Right renal cortex interstitium (tissue), 3 donors: ENCODE measurements around the gene THEM5. TPM values are rescaled to one million over a fixed set of nuclear protein-coding genes. Genes with fewer than 3 reads are reported as not detected.

Source experiments
- DNase-seq, 3 donors: peaks; one replicate each; pipeline ENCODE4 v3.0.0-alpha.2; 2013; ENCODE audit warnings: low read depth in 3 of 3, low spot score in 2 of 3
- polyA plus RNA-seq, 3 donors: library from polyadenylated mRNA; unstranded; fragments of 120-200 nt; gene quantifications; one replicate each; pipeline ENCODE4 v1.2.1, GENCODE V29; 2013; ENCODE audit not compliant: insufficient read length in 3 of 3

The THEM5 gene
- polyA plus RNA-seq, 3 donors: 0.29 to 0.49 (median 0.44) TPM

- DNase-seq: no peak
Observed at GRCh38 chr1:151803164-151803563, 50.3 kb downstream of the THEM5 start.

- DNase-seq: no peak
Observed at GRCh38 chr1:151802372-151802771, 51.1 kb downstream of the THEM5 start.

GRCh38 chr1:151801846-151802245 is 51.7 kb downstream of the THEM5 start:
- DNase-seq: no peak

GRCh38 chr1:151801310-151801820 is 52.1 kb downstream of the THEM5 start:
- no peak for DNase-seq

- DNase-seq: no peak
Observed at GRCh38 chr1:151800830-151801229, 52.7 kb downstream of the THEM5 start.

- no peak for DNase-seq
Observed at GRCh38 chr1:151799179-151800022, 54.1 kb downstream of the THEM5 start.

- no peak for DNase-seq
Observed at GRCh38 chr1:151798571-151798970, 54.9 kb downstream of the THEM5 start.

Other genes with a start within 250 kb of the THEM5 start
- 10 to 100 TPM; 20.5 to 22.5 (median 21.8) TPM for gene SNX27, start 241.7 kb downstream of the THEM5 start, polyA plus RNA-seq
- gene CELF3, start 136.9 kb downstream of the THEM5 start, polyA plus RNA-seq: under 1 TPM; 0.30 to 0.53 (median 0.42) TPM
- gene RIIAD1, start 132.2 kb downstream of the THEM5 start, polyA plus RNA-seq: under 1 TPM in 1 of 3 donors, not detected in 2; 0.37 TPM
- 100 to 1,000 TPM; 115 to 123 (median 119) TPM for gene MRPL9, start 90.2 kb downstream of the THEM5 start, polyA plus RNA-seq
- gene TDRKH, start 63.2 kb downstream of the THEM5 start, polyA plus RNA-seq: 1 to 10 TPM; 8.8 to 9.1 (median 9.1) TPM
- under 1 TPM in 2 of 3 donors, not detected in 1; 0.04 TPM for gene LINGO4, start 48.3 kb downstream of the THEM5 start, polyA plus RNA-seq
- gene RORC, start 21.9 kb downstream of the THEM5 start, polyA plus RNA-seq: 1 to 10 TPM in 2 of 3 donors, under 1 TPM in 1; 0.83 to 1.5 (median 1.3) TPM
- gene C2CD4D, start 13.9 kb downstream of the THEM5 start, polyA plus RNA-seq: under 1 TPM in 2 of 3 donors, not detected in 1; 0.10 TPM
- gene THEM4, start 55.8 kb upstream of the THEM5 start, polyA plus RNA-seq: 10 to 100 TPM; 20.9 to 22.1 (median 21.8) TPM
- gene S100A10, start 140.1 kb upstream of the THEM5 start, polyA plus RNA-seq: 100 to 1,000 TPM; 227 to 239 (median 228) TPM
- 100 to 1,000 TPM; 231 to 297 (median 273) TPM for gene S100A11, start 183.3 kb upstream of the THEM5 start, polyA plus RNA-seq
- not detected for gene TCHHL1, start 235.4 kb upstream of the THEM5 start, polyA plus RNA-seq